ENCODE results near the gene CCDC71.

- no peak for TF ChIP-seq POLR2A (IDR thresholded peaks at IDR 0.05)
- TF ChIP-seq, protein P1, sequence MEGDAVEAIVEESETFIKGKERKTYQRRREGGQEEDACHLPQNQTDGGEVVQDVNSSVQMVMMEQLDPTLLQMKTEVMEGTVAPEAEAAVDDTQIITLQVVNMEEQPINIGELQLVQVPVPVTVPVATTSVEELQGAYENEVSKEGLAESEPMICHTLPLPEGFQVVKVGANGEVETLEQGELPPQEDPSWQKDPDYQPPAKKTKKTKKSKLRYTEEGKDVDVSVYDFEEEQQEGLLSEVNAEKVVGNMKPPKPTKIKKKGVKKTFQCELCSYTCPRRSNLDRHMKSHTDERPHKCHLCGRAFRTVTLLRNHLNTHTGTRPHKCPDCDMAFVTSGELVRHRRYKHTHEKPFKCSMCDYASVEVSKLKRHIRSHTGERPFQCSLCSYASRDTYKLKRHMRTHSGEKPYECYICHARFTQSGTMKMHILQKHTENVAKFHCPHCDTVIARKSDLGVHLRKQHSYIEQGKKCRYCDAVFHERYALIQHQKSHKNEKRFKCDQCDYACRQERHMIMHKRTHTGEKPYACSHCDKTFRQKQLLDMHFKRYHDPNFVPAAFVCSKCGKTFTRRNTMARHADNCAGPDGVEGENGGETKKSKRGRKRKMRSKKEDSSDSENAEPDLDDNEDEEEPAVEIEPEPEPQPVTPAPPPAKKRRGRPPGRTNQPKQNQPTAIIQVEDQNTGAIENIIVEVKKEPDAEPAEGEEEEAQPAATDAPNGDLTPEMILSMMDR (IDR thresholded peaks at IDR 0.05) = no peak
Observed at GRCh38 chr3:49180116-49180515, 14.0 kb upstream of the CCDC71 start.
